ENCODE results near the gene CDX2.
"Not testable (repeated sequence)": the region's sequence is repeated elsewhere in the genome, so short reads cannot be mapped to it uniquely, and the experiment has no call there.

Gene CDX2, protein sequence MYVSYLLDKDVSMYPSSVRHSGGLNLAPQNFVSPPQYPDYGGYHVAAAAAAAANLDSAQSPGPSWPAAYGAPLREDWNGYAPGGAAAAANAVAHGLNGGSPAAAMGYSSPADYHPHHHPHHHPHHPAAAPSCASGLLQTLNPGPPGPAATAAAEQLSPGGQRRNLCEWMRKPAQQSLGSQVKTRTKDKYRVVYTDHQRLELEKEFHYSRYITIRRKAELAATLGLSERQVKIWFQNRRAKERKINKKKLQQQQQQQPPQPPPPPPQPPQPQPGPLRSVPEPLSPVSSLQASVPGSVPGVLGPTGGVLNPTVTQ

DNA sequence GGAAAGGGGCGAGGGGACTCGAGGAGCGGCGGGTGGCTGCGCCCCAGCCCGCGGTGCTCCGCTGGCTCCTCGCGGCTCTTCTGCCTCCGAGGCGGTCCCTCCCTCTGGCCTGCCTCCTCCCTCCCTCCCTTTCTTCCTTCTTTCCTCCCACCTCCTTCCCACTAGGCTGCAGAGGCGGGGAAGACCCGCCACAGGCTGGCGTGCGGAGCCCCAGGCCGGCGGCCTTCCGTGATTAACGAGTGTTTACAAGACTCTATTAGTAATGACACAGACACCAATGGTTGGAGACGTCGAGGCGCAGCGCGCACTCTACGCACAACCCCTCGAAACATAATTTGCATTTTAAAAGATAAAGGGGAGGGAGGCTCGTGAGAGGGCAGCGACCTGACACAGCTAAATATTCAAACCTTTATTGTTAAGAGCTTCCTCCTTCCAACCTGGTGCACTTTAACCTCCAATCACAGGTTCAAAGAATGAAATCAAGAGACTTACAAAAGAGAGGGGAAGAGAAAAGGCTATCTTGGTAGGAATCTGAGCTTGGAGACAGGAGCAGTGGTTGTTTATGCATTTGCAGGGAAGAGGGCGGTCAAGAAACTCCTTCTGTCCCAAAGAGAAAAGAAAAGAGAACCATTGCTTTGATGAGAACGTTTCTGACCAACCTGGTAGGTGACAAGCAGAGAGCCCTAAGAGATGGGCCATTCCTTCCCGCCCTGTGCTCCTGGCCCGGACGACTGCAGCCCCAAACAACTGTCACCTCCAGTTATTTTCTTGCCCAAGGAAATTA, at the start of gene CDX2:
CDX2 (minus strand) TSS at position 234 of the 784 bp plus-strand sequence. CDS start 309 bp downstream, outside the sequence.
- DNase-seq (ENCODE audit: low read depth) = no peak

DNA sequence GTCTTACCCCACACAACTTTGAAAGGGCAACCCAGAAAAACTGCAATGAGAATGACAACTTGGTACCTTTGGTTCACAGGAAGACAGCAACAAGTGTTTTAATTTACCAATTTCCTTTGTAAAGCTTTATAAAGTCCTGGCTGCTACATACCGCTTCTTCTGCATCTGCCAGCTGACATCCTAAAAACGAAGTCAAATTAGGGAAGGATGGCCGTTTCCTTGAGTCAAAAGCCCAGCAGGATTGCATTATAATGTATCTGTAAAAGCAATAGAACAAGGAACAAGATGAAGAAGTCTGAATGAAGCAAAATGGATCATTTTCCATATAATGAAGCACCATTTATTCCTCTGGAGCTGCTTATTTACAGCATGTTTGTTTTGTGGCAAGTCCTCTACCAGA, 45.2 kb upstream of the CDX2 start:
- DNase-seq (ENCODE audit: low read depth) = no peak

DNA sequence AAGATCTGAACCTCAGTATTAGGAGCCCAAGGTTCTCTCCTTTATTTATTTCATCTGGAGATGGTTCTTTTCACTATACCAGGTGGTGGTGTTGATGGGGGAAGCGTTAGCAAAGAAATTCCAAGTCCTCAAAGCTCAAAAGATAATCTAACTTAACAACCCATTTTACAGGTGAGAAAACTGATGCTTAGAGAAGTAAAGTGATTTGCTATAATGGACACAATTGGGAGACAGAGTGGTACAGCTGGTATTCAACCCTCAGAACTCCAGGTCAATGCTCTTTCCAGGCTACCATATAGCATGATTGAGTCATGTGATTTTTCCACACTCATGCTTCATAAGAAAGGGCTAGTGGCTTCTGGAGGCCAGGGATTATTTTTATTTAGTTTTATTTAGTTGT, 44.4 kb upstream of the CDX2 start:
- DNase-seq (ENCODE audit: low read depth) = no peak

DNA sequence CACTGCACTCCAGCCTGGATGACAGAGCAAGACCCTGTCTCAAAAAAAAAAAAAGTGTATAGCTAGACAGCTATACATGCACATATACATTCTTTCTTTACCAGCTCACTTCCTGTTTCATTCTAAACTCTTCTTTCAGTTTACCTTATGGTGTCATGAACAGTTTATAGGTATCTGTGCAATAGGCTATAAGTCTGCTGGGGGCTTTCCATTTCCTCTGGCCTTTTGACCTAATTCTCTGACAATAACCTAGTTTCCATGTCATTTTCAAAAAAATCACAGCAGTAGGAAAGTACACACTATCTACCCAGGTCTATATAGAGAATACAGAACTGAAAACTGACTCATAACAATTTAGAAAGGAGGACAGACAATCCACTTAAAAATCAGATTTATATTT, 43.8 kb upstream of the CDX2 start:
- no peak for DNase-seq (ENCODE audit: low read depth)

DNA sequence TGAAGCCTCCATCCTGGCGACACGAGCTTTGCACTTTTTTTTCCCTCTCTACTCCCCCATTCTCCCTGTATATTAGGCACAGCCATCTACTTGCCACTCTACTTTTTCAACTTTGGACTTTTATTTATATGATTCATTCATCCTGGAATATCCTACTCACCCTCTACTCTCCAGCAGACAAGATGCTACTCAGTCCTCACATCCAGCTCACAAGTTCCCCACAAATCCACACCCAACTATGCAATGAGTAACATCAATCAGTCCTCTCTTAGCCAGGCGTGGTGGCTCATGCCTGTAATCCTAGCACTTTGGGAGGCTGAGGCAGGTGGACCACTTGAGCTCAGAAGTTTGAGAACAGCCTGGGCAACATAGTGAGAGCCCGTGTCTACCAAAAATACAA, 43.3 kb upstream of the CDX2 start:
- DNase-seq (ENCODE audit: low read depth) = no peak

DNA sequence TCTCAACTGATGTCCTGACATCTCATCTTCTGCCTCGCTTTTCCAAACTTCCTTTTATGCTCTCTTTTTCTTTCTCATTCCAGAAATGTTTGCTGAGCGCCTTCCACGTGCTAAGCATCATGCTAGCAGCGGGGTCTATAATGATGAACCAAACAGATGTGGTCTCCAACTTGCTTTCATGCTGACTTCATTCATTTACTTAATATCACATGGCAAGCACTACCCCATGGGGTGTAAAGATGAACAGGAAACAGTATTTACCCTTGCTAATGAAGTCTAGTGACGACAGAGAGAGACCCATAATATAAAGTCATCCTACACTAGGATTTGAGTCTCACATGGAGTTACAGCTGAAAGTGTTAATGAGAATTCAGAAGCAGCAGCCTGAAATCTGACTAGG, 40.9 kb upstream of the CDX2 start:
- DNase-seq (ENCODE audit: low read depth) = no peak

DNA sequence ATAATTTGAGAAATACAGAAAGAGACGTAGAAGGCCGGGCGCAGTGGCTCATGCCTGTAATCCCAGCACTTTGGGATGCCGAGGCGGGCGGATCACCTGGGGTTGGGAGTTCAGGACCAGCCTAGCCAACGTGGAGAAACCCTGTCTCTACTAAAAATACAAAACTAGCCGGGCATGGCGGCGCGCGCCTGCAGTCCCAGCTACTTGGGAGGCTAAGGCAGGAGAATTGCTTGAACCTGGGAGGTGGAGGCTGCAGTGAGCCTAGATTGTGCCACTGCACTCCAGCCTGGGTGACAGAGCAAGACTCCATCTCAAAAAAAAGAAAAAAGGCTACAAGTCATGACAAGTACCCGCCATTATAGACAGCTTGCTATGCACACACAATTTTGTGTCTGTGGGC, 35.9 kb upstream of the CDX2 start:
- DNase-seq (ENCODE audit: low read depth) = not testable (repeated sequence)

DNA sequence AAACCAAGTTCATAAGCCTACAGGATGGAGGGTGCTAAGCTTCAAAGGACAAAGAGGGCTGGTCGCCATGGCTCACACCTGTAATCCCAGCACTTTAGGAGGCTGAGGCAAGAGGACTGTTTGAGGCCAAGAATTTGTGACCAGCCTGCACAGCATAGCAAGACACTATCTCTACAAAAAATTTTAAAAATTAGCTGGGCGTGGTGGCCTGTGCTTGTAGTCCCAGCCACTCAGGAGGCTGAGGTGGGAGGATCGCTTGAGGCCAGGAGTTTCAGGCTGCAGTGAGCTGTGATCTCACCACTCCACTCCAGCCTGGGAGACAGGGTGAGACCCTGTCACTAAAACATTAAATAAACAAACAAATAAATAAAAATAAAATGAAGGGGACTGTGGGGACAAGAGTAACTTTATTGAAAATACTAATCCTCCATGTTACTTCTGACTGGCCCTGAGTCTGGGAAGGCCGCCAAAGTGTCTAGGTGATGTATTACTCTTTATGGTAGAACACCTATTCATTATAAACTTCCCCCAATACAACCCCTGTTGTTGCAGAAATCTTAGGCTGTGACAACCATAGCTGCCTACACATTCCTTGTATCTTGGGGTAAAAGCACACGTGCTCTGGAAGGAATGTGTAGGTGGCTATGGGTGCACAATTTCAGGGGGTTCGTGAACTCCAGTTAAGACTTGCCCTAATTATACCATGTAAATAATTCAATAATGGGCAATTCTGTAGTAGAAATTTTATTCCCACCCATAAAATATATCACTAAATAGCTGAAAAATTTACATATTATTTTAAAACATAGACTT, 34.0 kb upstream of the CDX2 start:
- DNase-seq (ENCODE audit: low read depth) = no peak

DNA sequence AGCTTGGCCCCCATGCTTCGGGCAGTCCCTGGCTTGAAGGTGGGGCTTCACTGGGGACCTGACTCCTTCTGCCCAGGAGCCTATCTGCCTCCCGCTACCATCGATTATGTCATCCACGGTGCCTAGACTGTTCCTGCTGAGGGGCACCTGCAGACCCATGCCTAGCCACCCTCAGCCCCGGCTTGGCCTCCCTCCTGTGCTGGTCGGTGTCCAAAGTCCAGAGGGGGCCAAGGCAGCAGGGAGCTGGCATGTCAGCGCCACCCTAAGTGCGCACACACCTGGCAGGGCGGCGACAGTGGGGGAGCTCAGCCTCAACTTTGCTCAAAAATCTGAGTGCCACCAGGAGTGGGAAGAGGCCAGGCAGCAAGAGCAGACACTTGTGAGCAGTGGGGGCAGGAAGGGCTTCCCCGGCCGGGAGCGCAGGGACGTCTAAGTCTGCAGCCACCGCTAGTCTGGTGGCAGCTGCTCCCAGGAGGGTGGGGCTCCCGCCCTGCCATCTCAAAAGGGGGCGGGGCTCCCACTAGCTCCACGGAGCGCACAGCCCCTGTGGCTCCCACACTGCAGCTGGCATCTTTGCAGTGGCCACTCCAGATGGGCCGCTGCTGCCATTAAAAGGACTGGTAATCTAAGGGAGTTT, 32.8 kb upstream of the CDX2 start:
- DNase-seq (ENCODE audit: low read depth) = no peak

DNA sequence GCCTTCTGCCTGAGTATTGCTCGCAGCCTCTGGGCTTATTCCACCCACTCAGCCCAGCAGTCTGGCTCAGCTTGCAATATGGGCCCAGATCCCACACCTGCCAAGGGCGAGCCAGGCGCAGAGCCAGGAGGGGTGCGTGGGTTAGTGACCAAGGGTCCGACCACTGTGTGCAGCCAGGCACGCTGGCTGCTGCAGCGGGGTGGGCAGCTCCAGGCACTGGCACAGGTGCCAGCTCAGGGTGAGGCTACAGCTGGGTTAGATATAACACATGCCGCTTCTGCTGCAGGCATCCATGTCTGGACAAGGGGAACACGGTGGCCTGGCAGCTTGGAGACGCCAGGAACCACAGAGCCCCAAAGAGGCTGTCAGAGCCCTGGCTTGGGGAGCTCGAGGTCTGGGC, 31.9 kb upstream of the CDX2 start:
- DNase-seq (ENCODE audit: low read depth) = no peak

DNA sequence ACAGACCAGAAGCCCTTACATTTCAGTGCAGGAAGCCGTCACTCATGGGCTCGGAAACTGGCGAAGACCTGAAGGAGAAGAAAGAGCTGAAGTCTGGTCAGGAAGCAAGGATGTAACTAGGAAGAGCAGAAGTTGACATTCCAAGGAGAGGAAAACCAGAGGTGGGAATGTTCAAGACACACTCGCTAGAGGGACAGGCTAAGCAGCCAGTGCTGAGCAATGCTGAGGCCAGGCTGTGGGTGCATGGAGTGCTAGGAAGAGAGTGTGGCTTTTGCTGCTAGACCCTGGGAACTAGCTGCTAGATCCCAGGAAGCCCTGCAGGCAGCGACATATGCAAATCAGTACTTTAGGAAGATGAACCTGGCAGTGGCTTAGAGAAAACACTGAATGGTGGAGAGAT, 31.5 kb upstream of the CDX2 start:
- no peak for DNase-seq (ENCODE audit: low read depth)

DNA sequence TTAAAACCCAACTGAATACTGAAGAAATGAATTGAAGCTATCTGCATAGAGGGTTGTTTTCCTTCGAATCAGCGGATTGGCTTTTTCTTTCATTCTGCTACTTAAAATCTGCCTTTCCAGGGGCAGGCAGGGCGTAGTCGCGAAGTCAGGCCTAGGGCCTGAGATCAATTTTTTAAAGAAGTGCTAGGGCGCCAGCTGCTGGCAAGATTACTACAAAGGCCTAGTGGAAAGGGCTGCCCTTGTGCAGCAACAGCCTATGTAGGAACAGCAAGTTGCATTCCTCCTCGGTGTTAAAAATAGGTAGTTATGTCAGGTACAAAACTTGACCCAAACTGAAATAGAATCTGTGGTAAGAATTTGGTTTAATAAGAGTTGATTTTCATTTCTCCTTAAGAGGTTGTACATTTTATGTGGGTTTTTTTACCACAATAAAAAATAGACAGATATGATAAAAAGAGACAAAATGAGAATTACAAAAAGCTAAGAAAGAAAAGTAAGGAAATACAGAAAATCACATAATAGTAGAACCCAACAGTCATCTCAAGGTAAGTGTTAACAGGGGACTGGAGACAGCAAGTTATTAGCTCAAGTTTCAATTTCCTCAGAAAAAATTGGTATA, 28.9 kb upstream of the CDX2 start:
- no peak for DNase-seq (ENCODE audit: low read depth)

DNA sequence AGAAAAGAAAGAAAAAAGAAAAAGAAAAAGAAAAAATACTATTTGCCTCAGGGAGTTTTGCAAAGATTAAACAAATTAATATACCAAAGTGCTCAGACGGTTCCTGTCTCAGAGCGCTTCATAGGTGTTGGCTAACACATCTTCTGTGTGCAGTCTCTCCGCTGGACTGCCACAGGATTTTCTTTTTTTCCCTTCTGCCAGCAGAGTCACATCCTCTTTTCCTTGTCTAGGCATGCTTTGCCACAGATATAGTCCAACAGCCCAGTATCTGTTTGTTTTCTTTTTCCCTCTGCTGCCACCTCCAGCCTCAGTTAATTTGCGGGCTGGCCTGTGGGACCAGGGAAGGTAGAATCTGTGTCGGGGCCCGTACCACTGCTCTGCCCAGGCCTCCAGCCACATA, 22.8 kb upstream of the CDX2 start:
- DNase-seq (ENCODE audit: low read depth) = no peak

DNA sequence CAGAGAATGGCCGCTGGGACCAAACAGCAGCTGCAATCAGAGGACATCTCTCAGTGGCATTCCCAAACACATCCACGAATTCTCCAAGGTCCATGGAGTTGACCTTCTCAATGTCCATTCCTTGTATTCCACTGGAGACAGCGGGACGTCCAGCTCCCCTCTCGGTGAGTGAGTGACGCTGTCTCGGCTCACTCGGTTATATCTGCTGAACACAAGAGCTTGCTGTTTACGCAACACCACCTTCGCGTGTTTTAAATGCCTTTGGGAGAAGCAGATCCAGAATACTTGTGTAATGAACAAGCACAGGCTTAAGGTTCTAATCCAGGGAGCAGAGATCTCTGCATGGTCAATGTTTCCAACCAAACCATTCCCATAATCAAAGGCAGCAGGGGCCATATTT, 19.4 kb upstream of the CDX2 start, which contains the start of gene URAD:
URAD (minus strand) TSS at position 174 of the 400 bp plus-strand sequence; CDS start at position 118, 56 bp downstream.
- no peak for DNase-seq (ENCODE audit: low read depth)

DNA sequence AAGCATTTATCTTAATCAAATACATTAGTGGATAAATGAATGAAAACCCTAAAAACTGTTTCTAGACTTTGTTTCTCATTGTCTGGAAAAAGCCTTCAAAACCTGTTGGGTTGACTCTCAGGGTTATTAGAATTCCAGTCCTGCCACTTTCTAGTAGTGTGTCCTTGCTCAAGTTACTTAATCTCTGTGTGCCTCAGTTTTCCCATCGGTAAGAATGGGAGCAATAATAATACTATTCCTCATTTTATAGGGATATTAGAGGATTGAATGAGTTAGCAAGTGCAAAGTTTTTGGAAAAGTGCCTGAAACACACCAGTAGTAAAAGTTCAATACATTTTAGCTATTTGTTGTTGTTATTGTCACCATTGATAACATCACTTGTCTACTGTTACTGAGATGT, 16.5 kb upstream of the CDX2 start:
- DNase-seq (ENCODE audit: low read depth) = no peak

DNA sequence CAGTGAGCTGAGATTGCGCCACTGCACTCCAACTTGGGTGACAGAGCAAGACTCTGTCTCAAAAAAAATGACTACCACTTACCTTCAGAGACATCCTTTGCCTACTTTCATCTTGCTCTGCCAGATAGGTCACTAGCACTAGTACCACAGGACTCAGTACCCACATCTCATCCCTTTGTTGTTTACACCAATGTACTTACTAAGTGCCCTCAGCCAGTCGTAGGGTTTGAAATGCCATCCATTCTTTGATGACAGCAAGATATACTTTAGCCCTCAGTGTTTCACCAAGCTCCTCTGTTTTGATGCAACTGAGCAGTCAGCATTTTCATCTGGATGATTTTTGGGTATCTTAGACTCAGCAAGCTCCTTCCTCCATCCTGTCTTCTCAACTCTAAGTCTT, 13.2 kb upstream of the CDX2 start:
- DNase-seq (ENCODE audit: low read depth) = no peak

DNA sequence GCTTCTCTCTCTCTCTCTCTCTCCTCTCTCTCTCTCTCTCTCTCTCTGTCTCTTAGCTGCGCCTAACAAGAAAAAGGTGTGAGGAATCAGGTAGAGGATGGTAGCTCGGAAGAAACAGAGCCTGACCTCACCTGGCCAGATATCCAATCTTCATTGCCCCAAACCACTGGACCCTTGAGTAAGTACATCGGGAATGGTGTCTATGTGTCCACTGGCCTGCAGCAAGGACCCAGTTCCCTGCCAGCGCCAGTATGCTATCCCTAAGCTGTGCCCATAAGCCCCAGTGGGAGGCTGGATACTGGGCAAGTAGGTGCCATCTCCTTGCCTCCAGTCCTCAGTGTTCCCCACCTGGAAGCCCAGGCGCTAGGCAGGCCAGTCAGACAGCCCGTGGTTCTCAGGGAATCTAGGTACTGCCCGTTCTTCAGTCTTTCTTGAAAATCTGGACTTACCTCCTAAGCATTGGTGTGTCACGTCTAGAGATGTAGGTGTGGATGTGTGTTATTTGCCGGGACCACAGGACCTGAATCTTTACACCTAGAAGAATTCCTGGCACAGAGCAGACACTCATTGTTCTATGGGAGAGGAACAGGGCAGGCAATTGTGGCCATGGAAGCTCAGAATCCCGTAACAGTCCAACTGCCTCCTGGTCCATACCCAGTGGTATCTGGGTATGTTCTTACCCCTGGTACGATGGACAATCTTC, 12.0 kb upstream of the CDX2 start:
- DNase-seq (ENCODE audit: low read depth) = no peak

DNA sequence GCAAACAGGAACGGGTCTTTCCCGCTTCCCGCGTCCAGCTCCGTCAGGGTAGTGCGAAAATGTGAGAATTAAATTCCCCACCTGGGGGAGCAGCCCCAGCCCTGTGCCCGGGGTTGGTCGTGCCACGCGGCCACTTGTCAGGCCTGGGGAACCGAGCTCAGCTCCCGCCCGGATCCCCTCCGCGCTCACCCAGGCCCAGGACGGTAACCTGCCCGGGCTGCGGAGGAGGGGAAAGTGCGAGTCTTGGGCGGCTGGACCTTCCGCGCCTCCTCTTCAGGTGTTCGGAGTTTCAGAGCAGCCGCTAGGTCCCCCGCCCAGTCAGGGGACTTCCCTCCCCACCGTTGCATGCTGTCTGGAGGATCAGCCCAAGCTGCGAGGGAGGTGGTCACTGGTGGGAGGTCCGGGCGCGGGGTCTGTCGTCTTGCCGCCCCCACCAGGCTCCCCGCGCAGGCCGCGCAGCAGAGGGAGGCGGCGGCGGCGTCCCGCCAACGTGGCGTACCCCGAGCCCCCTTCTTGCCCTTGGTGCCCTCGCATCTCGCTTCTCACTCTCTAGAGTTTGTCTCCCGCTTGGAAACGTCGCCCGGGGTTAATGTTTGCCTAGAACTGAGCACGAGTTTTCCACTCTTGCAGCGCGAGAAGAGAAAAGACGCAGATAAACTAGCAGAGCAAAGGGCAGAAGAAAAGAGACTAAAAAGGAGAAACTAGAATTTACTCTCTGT, 11.3 kb upstream of the CDX2 start:
- DNase-seq (ENCODE audit: low read depth) = no peak

DNA sequence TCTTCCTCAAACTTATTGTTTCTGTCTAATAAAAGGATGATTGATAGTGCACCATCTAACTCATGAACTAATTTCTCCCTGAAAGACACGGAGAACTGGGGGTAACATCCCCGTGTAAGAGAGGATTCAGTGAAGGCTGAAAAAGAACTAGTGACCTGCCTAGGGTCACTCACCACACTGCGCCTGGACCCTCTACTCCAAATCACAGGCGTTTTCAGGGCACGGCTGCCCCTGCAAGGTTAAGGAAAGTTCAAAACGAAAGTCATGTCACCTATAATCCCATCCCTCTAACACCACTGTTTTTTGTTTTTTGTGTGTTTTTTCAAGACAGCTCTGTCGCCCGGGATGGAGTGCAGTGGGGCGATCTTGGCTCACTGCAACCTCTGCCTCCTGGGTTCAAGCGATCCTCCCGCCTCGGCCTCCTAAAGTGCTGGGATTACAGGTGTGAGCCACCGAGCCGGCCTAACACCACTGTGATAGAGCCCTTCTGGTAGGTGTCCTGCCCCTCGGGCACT, 10.7 kb upstream of the CDX2 start:
- no peak for DNase-seq (ENCODE audit: low read depth)

DNA sequence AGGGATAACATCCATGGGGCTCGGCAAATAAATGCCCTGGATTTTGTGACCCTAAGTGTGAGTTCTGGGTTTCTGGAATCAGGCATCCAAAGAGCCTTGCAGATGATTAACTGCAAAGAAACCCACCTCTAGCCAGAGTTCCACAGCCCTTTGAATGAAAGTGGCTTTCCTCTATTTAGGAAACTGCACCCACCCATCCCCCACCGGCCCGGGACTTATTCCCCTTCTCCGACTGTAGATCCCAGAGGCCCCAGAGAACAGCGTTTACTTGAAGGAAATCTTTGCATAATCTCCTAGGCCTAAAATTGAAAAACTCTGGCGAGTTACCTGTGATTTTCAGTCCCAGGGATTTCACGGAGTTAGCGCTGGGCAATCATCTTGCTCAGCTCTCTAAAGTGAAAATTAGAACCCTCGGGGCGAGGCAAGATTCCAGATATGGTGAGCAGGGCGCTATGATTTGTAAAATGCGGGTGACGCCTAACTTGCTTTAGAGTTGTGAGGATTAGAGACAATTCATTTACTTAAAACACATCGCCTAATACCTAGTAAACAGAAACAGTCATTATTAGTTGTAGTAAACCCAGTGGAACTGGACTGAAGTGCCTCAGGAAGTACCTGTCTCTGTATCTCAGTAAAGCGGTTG, 10.0 kb upstream of the CDX2 start:
- no peak for DNase-seq (ENCODE audit: low read depth)
